ENCODE results near the gene SMAP2.
A peak's percentile ranks its signal among the peaks of the same experiment; 100 is the strongest.
"Not testable (repeated sequence)": the region's sequence is repeated elsewhere in the genome, so short reads cannot be mapped to it uniquely, and the experiment has no call there.

The SMAP2 gene

GRCh38 chr1:40372658-40373322 is 737 bp upstream of the SMAP2 start:
- DNase-seq (ENCODE audit: low read depth) = no peak

DNA sequence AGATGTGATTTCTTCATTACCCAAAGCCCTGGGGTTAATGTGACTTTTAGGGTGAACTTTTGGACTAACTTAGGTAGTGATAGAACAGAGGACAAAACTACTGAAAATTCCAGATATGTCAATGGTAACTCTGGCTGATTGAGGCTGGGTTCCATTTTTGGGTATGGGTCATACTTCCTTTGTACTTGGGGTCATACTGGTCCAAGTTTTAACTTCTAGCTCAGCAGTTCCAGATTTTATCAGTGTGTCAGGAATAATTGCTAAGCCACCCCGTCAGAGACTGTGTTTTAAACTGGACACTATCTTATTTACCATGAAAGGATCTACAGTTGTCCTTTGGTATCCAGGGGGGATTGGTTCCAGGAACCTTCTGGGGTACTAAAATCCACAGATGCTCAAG is 4.0 kb downstream of the SMAP2 start:
- no peak for DNase-seq (ENCODE audit: low read depth)

GRCh38 chr1:40379785-40380452 is 6.4 kb downstream of the SMAP2 start:
- DNase-seq (ENCODE audit: low read depth) = no peak

- no peak for DNase-seq (ENCODE audit: low read depth)
Measured at GRCh38 chr1:40380817-40381216, 7.3 kb downstream of the SMAP2 start.

DNA sequence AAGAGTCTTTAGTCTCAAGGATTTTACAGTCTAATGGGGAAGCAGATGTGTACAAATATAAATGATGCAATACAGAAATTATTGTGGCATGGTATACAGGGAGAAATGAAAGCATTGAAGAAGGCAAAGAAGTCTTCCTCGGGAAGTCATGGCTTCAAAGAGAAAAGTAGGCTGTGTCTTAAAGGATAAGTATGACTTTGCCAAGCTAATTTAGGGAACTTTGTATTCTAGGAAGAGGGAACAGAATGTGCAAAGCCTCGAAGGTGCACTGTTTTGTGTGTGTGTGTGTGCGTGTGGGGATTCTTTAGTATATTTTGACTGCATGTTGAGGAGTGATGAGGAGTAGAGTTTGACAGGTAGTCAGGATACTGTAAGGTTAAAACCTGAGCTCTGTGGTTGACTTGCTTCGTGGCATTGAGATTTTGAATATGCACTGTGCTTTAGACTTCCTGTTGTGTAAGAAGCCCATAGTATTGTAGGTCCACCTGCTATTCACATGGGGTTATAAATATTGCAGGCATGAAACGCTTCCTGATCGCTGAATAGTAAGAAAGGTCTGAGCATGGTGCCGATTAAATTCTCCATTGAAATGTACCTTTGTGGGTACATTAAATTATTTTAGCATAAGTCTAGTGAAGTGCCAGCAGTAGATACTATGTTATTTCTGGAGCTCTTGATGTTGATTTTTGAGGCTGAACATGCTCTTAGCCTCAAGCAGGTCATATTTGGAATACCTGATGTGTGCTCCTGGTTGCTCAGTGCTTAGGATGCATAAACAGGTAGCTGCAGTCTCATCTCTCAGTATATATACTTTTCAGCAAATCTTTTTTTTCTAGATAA is 8.0 kb downstream of the SMAP2 start:
- no peak for DNase-seq (ENCODE audit: low read depth)

- DNase-seq (ENCODE audit: low read depth) = no peak
Measured at GRCh38 chr1:40382108-40382460, 8.6 kb downstream of the SMAP2 start.

GRCh38 chr1:40382601-40383000 is 9.1 kb downstream of the SMAP2 start:
- DNase-seq (ENCODE audit: low read depth) = no peak

- no peak for DNase-seq (ENCODE audit: low read depth)
Measured at GRCh38 chr1:40383095-40383487, 9.6 kb downstream of the SMAP2 start.

DNA sequence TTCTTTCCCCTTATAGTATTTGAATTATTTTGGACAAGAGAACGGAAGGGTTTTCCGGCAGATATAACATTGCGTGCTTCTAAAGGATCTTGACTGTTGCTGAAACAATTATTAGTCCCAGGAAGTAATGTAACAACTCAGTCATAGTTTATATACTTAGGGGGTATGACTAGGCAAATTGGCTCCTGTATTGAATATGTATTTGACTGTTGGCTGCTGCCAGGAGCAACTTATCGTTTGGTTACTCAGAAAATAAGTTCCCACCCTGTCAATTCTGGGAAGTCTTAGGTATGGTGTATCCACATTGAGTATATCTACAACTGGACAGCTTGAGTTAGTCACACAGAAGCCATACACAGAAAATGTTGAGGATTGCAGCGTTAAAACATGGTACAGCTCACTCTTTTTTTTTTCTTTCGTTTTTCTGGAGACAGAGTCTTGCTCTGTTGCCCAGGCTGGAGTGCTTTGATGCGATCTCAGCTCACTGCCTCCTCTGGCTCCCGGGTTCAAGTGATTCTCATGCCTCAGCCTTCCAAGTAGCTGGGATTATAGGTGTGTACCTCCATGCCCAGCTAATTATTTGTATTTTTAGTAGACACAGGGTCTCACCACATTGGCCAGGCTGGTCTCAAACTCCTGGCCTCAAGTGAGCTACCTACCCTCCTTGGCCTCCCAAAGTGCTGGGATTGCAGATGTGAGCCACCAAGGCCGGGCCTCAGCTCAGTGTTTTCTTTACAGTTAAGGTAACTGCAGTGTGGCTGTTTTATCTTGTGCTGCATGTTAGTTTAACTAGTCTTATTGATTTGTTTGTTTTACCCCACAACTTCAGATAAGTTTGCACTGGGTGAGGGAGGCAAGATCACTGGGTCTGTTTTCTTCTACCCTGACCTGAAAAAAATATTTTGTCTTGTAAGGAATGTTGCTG is 10.2 kb downstream of the SMAP2 start:
- DNase-seq (ENCODE audit: low read depth) = no peak

GRCh38 chr1:40384413-40384762 is 10.9 kb downstream of the SMAP2 start:
- no peak for DNase-seq (ENCODE audit: low read depth)

- DNase-seq (ENCODE audit: low read depth) = no peak
Measured at GRCh38 chr1:40384887-40385286, 11.4 kb downstream of the SMAP2 start.

DNA sequence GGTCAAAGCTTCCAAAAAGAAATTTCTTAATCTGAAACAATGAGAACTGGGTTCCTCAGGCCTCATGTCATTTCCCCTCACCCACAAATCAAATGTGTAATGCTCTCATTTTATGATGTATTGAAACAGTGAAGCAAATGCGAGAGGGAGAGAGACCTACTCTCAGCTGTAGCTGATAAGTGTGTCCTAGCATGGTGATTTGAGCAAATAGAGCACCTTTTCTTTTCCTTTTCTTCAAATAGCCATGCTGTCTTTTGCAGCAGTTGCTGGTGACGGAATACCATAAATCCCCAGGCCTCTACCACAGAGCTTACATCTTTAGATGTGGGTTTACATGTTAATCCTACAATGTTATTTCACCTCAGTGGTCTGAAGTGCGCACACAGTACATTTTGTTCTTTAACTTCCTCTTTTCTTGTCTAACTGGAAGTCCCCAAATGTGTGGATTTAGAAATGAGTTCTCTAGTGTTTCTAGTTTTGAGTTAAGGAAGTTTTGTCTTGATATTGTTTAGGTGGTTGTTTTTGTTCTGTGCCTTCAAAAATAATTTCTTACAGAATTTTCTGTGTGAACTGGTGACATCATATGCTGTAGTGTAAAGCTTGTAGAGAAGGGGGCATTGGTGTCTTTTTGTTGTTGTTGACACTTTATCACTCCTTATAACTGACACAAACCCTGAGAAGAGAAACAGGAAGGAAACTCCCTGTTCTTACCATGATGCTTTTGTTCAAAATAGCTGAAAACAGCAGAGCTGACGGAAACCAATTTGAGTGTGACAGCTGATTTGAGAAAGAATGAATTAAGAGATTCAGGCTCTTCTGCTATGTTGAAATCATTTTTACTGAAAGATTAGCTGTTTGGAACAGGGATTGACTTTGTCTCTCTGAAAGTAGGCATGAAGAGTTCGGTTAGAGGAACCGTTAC is 12.2 kb downstream of the SMAP2 start:
- peak; percentile 69 for DNase-seq (ENCODE audit: low read depth)

GRCh38 chr1:40386359-40386723 is 12.8 kb downstream of the SMAP2 start:
- no peak for DNase-seq (ENCODE audit: low read depth)

GRCh38 chr1:40386796-40387195 is 13.3 kb downstream of the SMAP2 start:
- DNase-seq (ENCODE audit: low read depth) = no peak

DNA sequence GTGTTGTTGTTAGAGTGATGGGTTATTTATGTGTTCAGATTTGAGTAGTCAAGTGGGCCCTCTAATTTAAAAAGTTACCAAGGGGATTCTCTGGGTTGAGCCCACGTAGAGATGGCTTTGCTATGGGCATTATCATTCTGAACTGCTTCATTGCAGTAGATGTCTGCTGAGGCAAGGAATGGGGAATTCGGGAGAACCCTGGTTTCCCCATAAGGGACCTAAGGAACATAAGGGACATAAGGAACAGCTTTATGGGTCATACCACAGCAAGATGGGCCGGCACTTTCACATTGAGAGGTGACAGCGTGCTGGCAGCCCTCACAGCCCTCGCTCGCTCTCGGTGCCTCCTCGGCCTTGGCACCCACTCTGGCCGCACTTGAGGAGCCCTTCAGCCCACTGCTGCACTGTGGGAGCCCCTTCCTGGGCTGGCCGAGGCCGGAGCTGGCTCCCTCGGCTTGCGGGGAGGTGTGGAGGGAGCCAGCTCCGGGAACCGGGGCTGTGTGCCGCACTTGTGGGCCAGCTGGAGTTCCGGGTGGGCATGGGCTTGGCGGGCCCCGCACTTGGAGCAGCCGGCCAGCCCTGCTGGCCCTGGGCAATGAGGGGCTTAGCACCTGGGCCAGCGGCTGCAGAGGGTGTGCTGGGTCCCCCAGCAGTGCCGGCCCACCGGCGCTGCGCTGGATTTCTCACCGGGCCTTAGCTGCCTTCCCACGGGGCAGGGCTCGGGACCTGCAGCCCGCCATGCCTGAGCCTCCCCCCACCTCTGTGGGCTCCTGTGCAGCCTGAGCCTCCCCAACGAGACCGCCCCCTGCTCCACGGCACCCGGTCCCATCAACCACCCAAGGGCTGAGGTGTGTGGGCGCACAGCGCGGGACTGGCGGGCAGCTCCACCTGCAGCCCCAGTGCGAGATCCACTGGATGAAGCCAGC is 14.1 kb downstream of the SMAP2 start:
- DNase-seq (ENCODE audit: low read depth) = not testable (repeated sequence)

DNA sequence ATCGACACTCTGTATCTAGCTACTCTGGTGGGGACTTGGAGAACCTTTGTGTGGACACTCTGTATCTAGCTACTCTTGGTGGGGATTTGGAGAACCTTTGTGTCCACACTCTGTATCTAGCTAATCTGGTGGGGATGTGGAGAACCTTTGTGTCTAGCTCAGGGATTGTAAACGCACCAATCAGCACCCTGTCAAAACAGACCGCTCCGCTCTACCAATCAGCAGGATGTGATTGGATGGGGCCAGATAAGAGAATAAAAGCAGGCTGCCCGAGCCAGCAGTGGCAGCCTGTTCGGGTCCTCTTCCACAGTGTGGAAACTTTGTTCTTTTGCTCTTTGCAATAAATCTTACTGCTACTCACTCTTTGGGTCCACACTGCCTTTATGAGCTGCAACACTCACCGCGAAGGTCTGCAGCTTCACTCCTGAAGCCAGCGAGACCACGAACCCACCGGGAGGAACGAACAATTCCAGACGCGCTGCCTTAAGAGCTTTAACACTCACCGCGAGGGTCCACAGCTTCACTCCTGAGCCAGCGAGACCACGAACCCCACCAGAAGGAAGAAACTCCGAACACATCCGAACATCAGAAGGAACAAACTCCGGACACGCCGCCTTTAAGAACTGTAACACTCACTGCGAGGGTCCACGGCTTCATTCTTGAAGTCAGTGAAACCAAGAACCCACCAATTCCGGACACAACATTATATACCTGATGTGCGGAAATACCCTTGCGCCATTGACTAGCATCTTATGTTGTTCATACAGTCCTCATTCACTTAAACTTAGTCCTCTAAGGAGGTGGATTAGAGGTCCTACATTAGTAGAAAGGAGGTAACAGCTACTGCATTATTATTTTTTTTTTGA is 15.2 kb downstream of the SMAP2 start:
- DNase-seq (ENCODE audit: low read depth) = not testable (repeated sequence)

DNA sequence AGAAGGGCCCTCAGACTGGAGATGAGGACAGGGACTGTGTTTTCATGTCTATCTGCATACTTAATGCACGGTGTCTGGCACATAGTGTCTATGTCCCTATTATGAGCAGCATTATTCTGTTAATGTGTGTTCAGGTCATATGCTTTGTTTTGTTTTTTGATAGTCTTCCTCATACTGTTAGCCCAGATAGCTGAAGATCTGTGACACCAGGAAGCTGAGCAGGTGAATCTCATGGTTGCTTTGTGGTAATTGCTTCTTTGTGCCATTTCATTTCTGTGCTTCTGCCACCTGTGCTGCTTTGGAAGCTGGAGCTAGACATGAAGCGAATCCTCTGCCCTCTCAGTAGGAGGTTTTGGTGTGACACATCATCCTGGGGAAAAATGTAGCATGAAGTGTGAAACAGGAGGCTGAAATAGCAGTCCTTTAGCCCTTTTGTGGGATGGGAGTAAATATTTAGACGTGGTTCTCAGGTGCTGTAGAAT is 15.8 kb downstream of the SMAP2 start:
- DNase-seq (ENCODE audit: low read depth) = no peak

- no peak for DNase-seq (ENCODE audit: low read depth)
Measured at GRCh38 chr1:40389871-40390560, 16.5 kb downstream of the SMAP2 start.

Measured in T follicular helper cell (primary cell).